Fibroblast of the aortic adventitia (primary cell): ENCODE measurements around the gene CAPG. TPM values are rescaled to one million over a fixed set of nuclear protein-coding genes. Genes with fewer than 3 reads are reported as not detected.
A peak's percentile ranks its signal among the peaks of the same experiment; 100 is the strongest.
"Not testable (repeated sequence)": the region's sequence is repeated elsewhere in the genome, so short reads cannot be mapped to it uniquely, and the experiment has no call there.

Experiments used
- DNase-seq: peaks from one replicate; pipeline ENCODE4 v3.0.0-alpha.2; 2010; ENCODE audit warnings: low read depth
- H3K4me3 ChIP-seq: 2 replicates; pipeline ENCODE4 v1.5.1; 2011; ENCODE audit warnings: low read depth, mild to moderate bottlenecking, control low read depth, low read length, moderate library complexity
- total RNA-seq: library from RNA; depleted of rRNA; stranded (reverse); fragments of >200 nt; gene quantifications from 2 replicates; pipeline ENCODE4 v1.2.3, GENCODE V29; 2012; ENCODE audit warnings: low replicate concordance
- TF ChIP-seq, protein P1 (sequence below): IDR thresholded peaks from 2 replicates; pipeline ENCODE4 v1.5.1; 2011; ENCODE audit warnings: mild to moderate bottlenecking, low read length, control low read depth, inconsistent platforms; ENCODE audit not compliant: insufficient read depth

Gene CAPG
- total RNA-seq, 1 donor: 131 TPM

- peak overlapping the region; percentile 13 for H3K4me3 ChIP-seq
- DNase-seq: peak; percentile 73
- TF ChIP-seq, protein P1, sequence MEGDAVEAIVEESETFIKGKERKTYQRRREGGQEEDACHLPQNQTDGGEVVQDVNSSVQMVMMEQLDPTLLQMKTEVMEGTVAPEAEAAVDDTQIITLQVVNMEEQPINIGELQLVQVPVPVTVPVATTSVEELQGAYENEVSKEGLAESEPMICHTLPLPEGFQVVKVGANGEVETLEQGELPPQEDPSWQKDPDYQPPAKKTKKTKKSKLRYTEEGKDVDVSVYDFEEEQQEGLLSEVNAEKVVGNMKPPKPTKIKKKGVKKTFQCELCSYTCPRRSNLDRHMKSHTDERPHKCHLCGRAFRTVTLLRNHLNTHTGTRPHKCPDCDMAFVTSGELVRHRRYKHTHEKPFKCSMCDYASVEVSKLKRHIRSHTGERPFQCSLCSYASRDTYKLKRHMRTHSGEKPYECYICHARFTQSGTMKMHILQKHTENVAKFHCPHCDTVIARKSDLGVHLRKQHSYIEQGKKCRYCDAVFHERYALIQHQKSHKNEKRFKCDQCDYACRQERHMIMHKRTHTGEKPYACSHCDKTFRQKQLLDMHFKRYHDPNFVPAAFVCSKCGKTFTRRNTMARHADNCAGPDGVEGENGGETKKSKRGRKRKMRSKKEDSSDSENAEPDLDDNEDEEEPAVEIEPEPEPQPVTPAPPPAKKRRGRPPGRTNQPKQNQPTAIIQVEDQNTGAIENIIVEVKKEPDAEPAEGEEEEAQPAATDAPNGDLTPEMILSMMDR: peak; percentile 99
These were observed 10.5 kb upstream of the CAPG start for GRCh38 chr2:85420536-85421259.

GRCh38 chr2:85419009-85419675 is 9.0 kb upstream of the CAPG start:
- DNase-seq: no peak
- TF ChIP-seq, protein P1: no peak
- peak overlapping the region; percentile 77 for H3K4me3 ChIP-seq

DNA sequence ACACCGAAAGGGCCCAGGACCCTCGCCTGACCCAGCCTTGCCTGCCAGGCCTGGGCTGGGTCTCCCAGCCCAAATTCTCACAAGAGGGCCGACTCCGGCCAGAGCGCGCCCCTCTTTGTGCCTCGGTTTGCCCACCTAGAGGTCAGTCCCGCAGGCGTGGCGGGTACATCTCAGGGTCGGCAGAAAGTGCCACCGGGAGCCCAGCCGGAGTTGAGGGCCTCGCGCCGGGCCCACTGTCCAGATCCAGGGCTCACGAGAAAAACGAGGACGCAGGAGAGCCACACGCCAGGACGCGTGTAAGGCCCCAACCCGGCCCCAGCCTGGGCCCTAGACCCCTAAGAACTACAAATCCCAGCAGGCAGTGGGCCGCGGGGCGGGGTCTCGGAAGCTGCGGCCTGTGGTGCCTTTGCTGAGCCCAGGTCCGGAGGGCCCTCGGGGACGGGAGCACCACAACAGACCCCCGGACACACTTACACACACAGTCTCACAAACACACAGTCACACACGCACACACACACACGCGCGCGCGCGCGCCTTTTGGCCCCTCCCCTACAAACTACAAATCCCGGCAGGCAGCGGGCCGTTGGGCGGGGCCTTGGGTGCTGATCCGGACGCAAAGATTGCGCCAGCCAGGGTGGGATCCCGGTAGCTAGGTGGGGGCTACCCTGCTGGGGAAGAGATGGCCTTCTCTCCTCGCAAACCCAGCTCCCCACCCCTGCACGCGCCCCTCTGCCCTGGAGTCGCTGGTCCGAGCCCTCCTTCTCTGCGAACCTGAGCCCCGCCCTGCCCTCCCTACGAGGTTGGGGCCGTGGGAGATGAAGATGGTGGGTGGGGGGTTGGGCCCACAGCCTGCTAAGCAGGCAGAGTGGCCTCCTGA is 8.2 kb upstream of the CAPG start, which contains the start of gene SH2D6:
Gene SH2D6 (plus strand): TSS at position 583 of the 877 bp plus-strand sequence. CDS start 10,752 bp downstream, outside the sequence.
- TF ChIP-seq, protein P1: no peak
- DNase-seq: peak; percentile 80
- H3K4me3 ChIP-seq: peak within 1 kb of the TSS; percentile 77

DNA sequence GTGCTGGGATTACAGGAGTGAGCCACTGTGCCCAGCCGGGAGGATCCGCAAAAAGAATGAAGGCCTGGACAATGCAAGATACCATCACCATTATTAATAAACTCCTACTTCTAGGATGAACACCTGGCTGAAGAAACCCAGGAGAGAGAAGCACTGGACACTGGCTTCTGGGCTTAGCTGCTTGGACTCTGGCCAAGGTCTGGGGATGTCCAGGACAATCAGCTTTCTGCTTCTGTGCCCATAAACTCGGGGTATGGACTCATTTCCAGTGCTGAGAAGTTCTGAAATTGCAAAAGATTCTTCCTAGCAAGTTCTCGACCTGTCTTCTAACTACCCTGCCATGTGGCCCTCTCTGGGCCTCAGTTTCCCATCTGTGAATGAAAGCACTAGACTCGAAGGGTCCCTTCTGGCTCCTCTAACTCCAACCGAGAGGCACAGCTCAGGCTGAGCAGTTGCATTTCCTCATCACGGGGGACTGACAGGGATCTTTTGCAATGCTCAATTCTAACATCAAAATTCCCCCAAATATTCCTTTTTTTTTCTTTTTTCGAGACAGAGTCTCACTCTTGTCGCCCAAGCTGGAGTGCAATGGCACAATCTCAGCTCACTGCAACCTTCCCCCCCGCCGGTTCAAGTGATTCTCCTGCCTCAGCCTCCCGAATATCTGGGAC is 5.9 kb upstream of the CAPG start:
- TF ChIP-seq, protein P1: no peak
- no peak for DNase-seq
- no peak overlapping the region for H3K4me3 ChIP-seq

- TF ChIP-seq, protein P1: no peak
- DNase-seq: no peak
- no peak overlapping the region for H3K4me3 ChIP-seq
These were observed 4.8 kb upstream of the CAPG start for GRCh38 chr2:85414761-85415553.

DNA sequence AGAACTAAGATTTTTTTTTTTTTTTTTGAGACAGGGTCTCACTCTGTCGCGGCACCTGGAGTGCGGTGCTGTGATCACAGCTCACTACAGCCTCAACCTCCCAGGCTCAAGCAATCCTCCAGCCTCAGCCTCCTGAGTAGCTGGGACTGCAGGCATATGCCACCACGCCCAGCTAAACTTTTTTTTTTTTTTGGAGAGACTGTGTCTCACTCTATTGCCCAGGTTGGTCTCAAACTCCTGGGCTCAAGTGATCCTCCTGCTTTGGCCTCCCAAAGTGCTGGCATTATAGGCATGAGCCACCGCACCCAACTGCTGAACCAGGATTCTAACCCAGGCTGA is 4.2 kb upstream of the CAPG start:
- DNase-seq, H3K4me3 ChIP-seq: not testable (repeated sequence)
